Measurements from ENCODE around the gene PAPSS1. TPM values are rescaled to one million over a fixed set of nuclear protein-coding genes. Genes with fewer than 3 reads are reported as not detected.

PAPSS1 gene
- polyA plus RNA-seq, 1 donor (not counting 4 experiments of a cell fraction or from before 2014, with no cell fraction given), result 95.2 TPM

DNA sequence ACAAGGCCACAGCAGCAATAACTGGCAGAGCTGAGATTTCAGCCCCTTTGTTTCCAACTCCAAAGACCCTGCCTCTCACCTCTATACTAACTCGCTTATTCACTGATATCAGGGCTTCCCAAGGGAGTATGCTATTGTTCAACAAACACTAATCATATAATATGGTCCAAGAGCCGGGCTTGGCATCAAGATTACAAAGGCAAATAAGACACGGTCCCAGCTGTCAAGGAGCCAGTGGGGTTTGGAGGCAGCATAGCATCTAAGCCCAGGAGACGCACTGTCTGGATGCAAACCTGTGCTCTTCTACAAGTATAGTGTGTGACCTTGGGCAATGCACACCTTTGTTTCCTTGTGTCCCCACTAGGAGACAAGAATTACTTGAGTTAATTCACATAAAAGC lies 28.7 kb downstream of the PAPSS1 start:
- H3K36me3 ChIP-seq (ENCODE audit: control insufficient read depth in 2 of 2, extremely low read depth in 1 of 2, insufficient read depth in 2 of 2, low read length in 2 of 2), result peaks cover 2 to 7% of the 10 kb centered on the region in 2 experiments
- DNase-seq (ENCODE audit: low read depth, low spot score) (no peak), FAIRE-seq (no peak)
- no peak overlapping the region for H3K9ac ChIP-seq (ENCODE audit: control insufficient read depth, extremely low read depth, insufficient read depth, low read length)
- dilution Hi-C loops (cut with MboI; ENCODE audit: extremely low pct_ligation_motif_present, low sequenced_read_pairs), result no loop called here
- no peaks in the 10 kb centered on the region for H3K9me1 ChIP-seq (ENCODE audit: control insufficient read depth, extremely low read depth, insufficient read depth, low read length)
- H3K9me3 ChIP-seq (ENCODE audit: control insufficient read depth, low read depth, low read length), result no peaks in the 10 kb centered on the region
- no peak overlapping the region for H3K4me3 ChIP-seq (ENCODE audit: control insufficient read depth in 2 of 3, extremely low read depth in 1 of 3, insufficient read depth in 2 of 3, low read depth in 1 of 3, low read length in 3 of 3)
- TF ChIP-seq, protein P1, sequence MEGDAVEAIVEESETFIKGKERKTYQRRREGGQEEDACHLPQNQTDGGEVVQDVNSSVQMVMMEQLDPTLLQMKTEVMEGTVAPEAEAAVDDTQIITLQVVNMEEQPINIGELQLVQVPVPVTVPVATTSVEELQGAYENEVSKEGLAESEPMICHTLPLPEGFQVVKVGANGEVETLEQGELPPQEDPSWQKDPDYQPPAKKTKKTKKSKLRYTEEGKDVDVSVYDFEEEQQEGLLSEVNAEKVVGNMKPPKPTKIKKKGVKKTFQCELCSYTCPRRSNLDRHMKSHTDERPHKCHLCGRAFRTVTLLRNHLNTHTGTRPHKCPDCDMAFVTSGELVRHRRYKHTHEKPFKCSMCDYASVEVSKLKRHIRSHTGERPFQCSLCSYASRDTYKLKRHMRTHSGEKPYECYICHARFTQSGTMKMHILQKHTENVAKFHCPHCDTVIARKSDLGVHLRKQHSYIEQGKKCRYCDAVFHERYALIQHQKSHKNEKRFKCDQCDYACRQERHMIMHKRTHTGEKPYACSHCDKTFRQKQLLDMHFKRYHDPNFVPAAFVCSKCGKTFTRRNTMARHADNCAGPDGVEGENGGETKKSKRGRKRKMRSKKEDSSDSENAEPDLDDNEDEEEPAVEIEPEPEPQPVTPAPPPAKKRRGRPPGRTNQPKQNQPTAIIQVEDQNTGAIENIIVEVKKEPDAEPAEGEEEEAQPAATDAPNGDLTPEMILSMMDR (optimal IDR thresholded peaks at IDR 0.05 in 1 of 3, IDR thresholded peaks at IDR 0.05 in 1 of 3, conservative IDR thresholded peaks at IDR 0.05 in 1 of 3; ENCODE audit: extremely low read depth in 1 of 3, insufficient read depth in 2 of 3, low read length in 3 of 3), result no peak
- no peak for TF ChIP-seq EZH2 (IDR thresholded peaks at IDR 0.05; ENCODE audit: low read length)
- H3K4me1 ChIP-seq (ENCODE audit: control insufficient read depth, extremely low read depth, insufficient read depth, low read length), result peaks cover 13% of the 10 kb centered on the region
- H3K27ac ChIP-seq (ENCODE audit: control insufficient read depth, insufficient read depth, low read length), result no peak overlapping the region
- H3K4me2 ChIP-seq (ENCODE audit: control insufficient read depth, extremely low read depth, insufficient read depth, low read depth, low read length), result no peak overlapping the region
- no peak overlapping the region for H2AFZ ChIP-seq (ENCODE audit: control insufficient read depth, low read length)
- no peaks in the 10 kb centered on the region for H3K27me3 ChIP-seq (ENCODE audit: control insufficient read depth, extremely low read depth, insufficient read depth, low read length)
- peaks cover 16% of the 10 kb centered on the region for H3K79me2 ChIP-seq (ENCODE audit: control insufficient read depth, insufficient read depth, low read length)
- peaks cover 4% of the 10 kb centered on the region for H4K20me1 ChIP-seq (ENCODE audit: control insufficient read depth, extremely low read depth, insufficient read depth, low read length)

DNA sequence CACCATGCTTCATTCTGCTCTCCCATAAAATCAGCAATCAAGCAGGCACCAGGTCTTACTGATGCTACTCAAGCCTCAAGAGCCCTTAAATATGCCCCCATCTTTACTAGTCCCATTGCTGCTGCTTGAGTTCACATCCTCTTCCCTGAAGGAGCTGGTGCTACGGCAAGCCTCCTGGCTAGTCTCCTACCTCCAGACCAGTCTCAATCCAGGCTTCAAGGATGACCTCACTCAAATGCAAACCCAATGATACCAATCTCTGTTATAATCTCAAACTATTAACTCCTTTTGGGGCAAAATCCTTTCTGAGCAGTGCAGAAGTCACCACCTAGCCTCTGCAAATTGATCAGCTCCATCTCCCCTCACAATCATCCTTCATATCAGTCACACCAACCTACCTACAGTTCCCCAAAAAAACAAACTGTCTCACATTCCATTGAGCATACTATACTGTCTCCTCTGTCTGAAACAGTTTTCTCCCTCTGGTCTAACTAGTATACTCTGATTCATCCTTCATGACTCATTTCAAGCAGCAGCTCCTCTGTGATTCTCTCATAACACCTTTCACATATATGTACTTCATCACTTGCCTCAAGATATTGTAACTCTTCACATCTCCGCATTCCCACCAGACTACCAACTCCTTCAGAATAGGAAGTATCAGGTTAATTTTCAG lies 30.0 kb downstream of the PAPSS1 start:
- peak overlapping the region; percentile 27 for H3K27ac ChIP-seq (ENCODE audit: control insufficient read depth, insufficient read depth, low read length)
- peak; percentile 90 for FAIRE-seq

More for the DNA sequence above, 30.0 kb downstream of the PAPSS1 start:
- Histone ChIP-seq H2AFZ (ENCODE audit: control insufficient read depth, low read length) (no peak overlapping the region), H3K9me3 (ENCODE audit: control insufficient read depth, low read depth, low read length) (no peaks in the 10 kb centered on the region), H3K27me3 (ENCODE audit: control insufficient read depth, extremely low read depth, insufficient read depth, low read length) (no peaks in the 10 kb centered on the region), H3K4me1 (ENCODE audit: control insufficient read depth, extremely low read depth, insufficient read depth, low read length) (peaks cover 13% of the 10 kb centered on the region), H3K9me1 (ENCODE audit: control insufficient read depth, extremely low read depth, insufficient read depth, low read length) (no peaks in the 10 kb centered on the region), H3K4me2 (ENCODE audit: control insufficient read depth, extremely low read depth, insufficient read depth, low read depth, low read length) (peak overlapping the region; percentile 33), H3K9ac (ENCODE audit: control insufficient read depth, extremely low read depth, insufficient read depth, low read length) (no peak overlapping the region), H4K20me1 (ENCODE audit: control insufficient read depth, extremely low read depth, insufficient read depth, low read length) (peaks cover 4% of the 10 kb centered on the region), H3K36me3 (ENCODE audit: control insufficient read depth in 2 of 2, extremely low read depth in 1 of 2, insufficient read depth in 2 of 2, low read length in 2 of 2) (peaks cover 3 to 8% of the 10 kb centered on the region in 2 experiments), H3K4me3 (ENCODE audit: control insufficient read depth in 2 of 3, extremely low read depth in 1 of 3, insufficient read depth in 2 of 3, low read depth in 1 of 3, low read length in 3 of 3) (no peak overlapping the region), H3K79me2 (ENCODE audit: control insufficient read depth, insufficient read depth, low read length) (peaks cover 15% of the 10 kb centered on the region)
- no peak for TF ChIP-seq EZH2 (IDR thresholded peaks at IDR 0.05; ENCODE audit: low read length)
- TF ChIP-seq, protein P1 (optimal IDR thresholded peaks at IDR 0.05 in 1 of 3, IDR thresholded peaks at IDR 0.05 in 1 of 3, conservative IDR thresholded peaks at IDR 0.05 in 1 of 3; ENCODE audit: extremely low read depth in 1 of 3, insufficient read depth in 2 of 3, low read length in 3 of 3), result no peak
- dilution Hi-C loops (cut with MboI; ENCODE audit: extremely low pct_ligation_motif_present, low sequenced_read_pairs), result no loop called here
- DNase-seq (ENCODE audit: low read depth, low spot score), result peak; percentile 70

Data from keratinocyte (primary cell).